HG03442 (cell line): ENCODE results near the gene TPST1.
"Not testable (repeated sequence)": the region's sequence is repeated elsewhere in the genome, so short reads cannot be mapped to it uniquely, and the experiment has no call there.

Experiments used
- ATAC-seq: cut with Tn5 transposase; IDR thresholded peaks from one replicate; pipeline ENCODE4 v1.9.1; 2021; ENCODE audit warnings: mild to moderate bottlenecking, moderate library complexity; ENCODE audit not compliant: unreplicated experiment

The TPST1 gene

DNA sequence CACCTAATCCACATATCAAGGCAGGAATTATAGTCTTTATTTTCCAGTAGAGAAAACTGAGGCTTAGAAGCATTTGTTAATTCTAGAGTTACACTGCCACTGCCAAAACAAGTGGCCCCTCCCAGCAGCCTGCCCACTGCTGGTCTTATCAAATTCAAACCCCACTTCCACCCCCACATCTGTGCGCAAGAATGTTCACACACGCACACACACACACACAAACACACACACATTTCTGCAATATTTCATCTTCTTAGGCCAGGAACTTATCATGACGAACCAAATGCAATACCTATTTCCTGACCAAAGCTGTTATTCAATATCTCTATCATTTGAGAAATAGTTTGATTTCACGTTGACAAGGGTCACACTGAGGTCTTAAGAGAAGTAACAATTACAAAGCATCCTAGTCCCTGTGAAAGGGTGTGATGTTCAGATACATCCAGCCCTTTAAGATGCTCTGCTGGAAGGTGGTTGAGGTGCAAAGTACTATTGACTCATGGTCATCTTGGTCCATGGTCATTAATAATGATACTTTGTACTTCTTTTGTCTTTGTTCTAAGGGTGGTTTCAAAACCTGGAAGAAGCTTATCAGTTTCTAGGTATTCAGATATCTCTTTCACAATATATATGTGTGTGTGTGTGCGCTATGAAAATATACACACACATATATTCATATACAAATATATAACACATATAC lies 169.2 kb downstream of the TPST1 start:
- not testable (repeated sequence) for ATAC-seq

DNA sequence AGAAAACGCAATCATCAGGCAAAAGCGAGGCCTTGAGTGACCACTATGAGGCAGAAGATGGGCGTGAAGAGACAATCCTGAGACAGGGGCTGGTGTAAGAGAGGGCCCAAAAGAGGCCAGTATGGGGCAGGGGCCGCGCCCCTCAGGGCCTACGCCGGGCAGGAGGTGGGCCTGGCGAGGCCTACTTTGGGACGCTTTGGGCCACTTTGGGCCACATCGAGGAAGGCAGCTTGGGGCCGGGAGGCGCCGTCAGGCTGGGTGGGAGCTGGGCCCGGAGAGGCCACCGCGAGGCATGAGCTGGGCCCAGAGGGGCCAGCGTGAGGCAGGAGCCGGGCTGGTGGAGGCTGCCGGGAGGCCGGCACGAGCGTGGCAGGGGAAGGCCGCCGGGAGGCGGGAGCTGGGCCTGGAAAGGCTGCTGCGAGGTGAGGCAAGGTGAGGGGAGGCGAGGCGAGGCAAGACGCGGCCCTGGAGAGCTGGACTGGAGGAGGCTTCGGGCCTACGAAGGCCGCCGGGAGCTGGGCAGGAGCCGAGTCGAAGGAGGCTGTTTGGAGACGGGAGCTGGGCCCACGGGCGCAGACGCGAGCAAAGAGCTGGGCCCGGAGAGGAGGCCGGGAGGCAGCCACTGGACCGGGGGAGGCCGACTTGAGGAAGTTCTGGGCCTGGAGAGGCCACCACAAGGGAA lies 171.3 kb downstream of the TPST1 start:
- no peak for ATAC-seq

DNA sequence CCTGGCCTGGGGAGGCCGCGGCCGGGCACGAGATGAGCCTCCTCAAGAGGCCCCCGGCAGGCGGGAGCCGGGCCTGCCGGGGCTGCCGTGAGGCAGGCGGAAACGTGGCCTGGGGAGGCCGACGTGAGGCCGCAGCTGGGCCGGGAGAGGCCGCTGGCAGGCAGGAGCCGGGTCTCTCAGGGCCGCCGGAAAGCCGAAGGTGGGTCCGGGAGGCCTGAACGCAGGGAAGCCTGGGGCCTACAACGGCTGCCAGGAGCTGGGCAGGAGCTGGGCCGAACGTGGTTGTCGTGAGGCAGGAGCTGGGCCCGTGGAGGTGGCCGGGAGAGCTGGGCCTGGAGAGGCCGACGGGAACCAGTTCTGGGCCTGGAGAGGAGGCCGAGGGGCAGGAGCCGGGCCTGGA lies 171.9 kb downstream of the TPST1 start:
- no peak for ATAC-seq

DNA sequence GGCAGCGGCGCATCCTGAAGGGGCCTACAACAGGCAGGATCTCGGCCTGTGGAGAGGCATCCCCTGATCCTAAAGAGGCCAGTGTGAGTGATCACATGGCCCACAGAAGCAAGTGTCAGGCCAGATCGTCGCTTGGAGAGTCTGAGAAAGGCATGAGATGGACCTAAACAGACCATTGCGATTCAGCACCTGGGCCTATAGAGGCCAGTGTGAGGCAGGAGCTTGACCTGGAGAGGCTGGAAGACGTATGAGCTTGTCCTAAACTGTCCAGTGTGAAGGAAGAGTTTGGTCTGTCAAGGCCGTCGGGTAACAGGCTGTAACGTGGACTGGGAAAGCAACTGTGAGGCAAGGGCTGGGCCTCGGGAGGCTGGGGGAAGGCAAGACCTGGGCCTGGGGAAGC lies 172.6 kb downstream of the TPST1 start:
- ATAC-seq = no peak

DNA sequence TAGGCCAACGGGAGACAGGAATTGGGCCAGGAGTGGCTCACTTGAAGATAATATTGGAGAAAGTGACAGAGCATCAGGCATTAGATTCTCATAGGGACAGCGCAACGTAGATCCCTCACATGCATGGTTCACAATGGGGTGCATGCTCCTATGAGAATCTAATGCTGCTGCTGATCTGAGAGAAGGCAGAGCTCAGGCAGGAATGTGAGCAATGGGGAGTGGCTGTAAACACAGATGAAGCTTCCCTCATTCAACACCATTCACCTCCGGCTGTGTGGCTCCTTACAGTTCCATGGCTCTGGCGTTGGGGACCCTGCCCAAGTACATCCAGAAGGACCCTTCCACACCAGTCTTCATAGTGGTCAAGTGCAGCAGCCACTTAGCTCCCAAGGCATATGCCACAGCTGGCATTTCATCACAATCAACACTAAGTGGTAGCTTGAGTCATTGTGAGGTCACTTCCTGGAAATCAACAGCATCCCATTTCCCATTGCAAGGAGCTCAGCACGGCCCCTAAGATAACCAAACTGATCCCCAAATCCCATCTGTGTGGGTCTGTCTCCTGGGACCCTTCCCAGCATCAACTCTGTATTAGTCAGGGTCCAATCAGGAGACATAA lies 174.5 kb downstream of the TPST1 start:
- no peak for ATAC-seq

DNA sequence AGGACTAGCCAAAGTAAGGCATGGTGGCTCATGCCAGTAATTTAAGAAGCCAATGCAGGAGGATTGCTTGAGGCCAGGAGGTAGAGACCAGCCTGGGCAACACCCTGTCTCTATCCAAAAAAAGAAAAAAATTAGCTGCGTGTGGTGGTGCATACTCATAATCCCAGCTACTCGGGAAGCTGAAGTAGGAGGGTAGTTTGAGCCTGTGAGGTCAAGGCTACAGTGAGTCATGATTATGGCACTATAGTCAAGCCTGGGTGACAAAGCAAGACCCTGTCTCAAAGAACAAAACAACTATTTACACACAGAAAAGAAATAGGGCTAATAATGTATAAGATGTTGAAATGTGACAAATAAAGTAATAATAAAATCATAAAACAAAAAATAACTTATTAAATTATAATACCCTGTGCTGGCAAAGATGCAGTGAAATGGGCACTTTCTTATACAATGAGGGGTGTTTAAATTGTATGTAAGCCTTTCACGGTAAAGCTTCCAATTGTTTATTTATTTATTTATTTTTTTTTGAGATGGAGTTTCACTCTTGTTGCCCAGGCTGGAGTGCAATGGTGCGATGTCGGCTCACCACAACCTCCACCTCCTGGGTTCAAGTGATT lies 175.2 kb downstream of the TPST1 start:
- ATAC-seq = no peak

DNA sequence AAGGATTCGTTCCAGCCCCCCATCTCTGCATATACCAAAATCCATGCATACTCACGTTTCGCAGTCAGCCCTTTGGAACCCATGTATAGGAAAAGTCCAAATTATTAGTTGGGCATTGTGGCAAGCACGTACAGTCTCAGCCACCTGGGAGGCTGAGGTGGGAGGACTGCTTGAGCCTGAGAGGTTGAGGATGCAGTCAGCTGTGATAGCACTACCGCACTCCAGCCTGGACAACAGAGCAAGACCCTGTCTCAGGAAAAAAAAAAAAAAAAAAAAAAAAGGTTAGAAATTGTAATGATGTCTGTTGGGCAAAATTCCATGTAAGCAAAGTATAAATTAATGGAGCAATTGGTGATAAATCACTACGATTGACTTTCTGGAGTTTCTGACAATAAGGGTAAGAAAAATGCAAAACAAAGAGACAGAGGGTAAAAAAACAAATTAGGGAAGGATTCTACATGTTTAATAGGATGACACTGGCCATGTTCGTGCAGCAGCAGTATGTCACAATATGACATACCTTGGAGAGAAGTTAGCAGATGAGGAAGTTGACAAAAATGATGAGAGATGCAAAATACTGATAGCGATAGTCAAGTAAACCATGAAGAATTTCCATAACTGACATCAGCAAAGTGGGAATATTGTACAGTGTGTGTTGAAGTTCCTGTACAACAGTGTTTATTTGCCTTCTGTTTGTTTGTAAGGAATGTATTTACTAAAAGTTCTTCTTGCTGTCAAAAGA lies 177.2 kb downstream of the TPST1 start:
- ATAC-seq = not testable (repeated sequence)

DNA sequence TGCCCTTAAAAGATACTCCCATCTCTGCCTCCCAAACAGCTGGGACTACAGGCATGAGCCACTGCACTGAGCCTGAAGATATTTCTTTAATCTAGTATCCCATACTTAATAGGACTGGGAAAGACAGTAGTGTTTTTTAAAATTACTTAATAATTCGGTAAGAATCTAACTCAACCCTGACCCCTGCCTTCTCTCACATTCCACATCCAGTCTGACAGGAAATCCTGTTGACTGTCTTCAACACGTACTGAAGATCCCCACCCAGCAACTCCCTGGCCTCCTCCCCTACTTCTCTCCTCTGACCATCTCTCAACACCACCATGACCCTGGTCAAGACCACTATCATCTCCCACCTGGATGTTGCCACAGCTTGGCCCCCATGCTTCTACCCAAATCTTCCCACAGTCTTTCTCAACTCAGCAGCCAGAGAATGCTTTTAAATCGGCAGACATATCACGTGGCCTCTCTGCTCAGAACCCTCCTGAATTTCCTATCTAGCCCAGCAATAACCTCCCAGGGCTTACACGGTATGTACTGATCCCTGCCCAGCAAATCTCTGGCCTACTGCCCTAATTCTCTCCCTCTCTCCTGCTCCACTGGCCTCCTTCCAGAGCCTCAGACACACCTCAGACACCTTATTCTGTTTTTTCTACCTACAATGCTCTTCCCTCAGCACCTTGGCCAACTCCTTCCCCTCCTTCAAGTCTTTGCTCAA lies 180.2 kb downstream of the TPST1 start:
- ATAC-seq = not testable (repeated sequence)

DNA sequence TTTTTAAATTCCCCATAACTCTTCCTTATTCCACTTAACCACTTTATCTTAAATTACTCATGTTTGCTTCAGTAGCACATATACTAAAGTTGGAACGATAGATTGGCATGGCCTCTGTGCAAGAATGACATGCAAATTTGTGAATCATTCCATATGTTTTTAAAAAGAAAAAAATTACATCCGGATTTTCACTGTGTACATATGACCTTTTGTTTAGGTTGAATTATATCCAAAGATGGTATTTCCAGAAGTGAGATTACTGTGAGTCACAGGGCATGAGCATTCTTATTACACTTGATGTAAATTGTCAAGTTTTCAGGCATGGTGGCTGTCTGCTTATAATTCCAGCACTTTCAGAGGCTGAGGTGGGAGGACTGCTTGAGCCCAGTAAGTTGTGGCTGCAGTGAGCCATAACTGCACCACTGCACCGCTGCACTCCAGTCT lies 190.0 kb downstream of the TPST1 start:
- not testable (repeated sequence) for ATAC-seq

DNA sequence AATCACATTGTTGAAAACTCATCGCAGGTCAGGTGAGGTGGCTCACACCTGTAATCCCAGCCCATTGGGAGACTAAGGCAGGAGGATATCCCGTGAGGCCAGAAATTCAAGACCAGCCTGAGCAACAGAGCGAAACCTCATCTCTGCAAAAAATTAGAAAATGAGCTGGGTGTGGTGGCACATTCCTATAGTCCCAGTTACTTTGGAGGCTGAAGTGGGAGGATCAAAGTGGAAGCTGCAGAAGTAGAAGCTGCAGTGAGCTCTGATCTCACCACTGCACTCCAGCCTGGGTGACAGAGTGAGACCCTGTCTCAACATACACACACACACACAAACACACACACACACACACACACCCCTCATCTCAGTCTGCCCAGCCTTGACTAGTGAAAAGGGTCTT lies 190.9 kb downstream of the TPST1 start:
- ATAC-seq = not testable (repeated sequence)

DNA sequence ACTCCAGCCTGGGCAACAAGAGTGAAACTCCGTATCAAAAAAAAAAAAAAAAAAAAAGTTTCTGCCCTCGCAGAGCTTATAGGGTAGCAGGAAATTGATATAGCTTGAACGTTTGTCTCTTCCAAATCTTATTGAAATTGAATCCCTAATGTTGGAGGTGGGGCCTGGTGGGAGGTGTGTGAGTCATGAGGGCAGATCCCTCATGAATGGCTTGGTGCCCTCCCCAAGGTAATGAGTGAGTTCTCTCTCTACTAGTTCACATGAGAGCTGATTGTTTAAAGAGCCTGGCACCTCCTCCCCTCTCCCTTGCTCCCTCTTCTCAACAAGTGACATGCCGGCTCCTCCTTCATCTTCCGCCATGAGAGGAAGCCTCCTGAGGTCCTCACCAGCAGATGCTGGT lies 193.7 kb downstream of the TPST1 start:
- ATAC-seq = not testable (repeated sequence)

DNA sequence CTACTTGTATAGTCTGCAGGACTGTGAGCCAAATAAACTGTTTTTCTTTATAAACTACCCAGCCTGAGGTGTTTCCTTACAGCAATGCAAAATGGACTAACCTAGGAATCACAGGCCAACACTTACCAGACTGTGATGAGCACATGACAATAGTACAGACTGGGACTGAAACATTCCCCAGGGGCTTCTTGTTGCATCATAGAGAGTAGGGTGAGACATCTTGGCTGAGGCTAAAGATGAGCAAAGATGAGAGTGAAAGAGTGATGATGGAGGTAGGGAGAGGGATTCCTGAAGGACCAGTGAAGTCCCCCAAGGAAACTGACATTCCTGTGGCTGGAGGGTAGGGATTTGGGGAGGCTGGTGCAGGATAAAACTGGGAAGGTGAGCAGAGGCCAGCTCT lies 194.4 kb downstream of the TPST1 start:
- ATAC-seq = no peak

DNA sequence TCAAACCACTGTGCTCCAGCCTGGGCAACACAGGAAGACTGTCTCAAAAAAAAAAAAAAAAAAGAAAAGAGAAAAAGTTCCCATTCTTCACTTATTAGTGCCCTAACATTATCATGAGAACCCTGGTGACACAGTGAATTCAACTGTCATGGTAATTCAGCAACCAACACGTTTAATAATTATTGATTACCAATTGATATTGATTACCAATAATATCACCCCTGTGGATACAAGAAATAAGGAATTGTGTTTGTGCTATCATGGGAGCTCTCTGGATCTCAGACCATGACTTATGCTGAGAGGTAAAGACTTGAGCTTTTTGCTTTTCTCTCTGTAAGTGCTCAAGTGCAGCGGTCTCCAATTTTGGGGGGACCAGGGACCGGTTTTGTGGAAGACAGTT lies 195.3 kb downstream of the TPST1 start:
- ATAC-seq = no peak

DNA sequence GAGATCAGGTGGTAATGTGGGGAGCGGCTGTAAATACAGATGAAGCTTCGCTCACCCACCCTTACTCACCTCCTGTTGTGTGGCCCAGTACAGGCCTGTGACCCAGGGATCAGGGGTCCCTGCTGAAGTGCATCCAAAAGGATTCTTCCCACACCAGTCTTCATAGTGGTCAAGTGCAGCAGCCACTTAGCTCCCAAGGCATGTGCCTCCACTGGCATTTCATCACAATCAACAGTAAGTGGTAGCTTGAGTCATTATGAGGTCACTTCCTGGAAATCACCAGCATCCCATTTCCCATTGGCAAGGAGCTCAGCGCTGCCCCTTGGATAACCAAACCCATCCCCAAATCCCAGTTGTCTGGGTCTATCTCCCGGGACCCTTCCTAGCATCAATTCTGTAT lies 196.0 kb downstream of the TPST1 start:
- not testable (repeated sequence) for ATAC-seq

DNA sequence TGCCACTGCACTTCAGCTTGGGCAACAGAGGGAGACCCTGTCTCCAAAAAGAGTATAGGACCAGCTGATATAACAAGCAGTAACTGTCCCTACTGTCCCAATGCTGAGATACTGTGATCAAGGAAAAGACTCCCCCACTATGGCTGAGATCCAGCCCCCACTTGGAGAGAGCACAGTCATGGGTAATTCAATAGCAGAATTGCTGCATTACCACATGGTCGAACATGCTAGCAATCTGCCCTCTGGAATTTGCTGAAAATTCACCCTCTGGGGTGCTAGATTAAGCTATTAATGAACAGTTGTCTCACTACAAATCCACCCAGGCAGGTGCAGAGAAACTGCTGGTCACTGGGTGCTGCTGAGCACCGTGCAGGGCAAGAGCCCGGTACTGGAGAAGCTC lies 196.8 kb downstream of the TPST1 start:
- ATAC-seq = not testable (repeated sequence)

DNA sequence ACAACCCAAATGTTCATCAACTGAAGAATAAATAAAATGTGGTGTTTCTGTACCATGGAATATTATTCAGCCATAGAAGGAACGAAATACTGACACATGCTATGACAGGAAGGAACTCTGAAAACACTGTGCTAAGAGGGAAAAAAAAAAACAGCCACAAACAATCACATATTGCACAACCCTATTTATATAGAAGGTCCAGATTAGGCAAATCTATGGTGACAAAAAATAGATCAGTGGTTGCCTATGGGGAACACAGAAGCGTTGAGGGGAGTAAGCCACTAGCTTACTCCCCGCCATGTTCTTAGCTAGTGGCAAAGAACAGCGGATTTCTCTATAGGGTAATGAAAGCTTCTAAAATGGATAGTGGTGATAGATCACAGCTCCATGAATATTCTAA lies 198.4 kb downstream of the TPST1 start:
- no peak for ATAC-seq

DNA sequence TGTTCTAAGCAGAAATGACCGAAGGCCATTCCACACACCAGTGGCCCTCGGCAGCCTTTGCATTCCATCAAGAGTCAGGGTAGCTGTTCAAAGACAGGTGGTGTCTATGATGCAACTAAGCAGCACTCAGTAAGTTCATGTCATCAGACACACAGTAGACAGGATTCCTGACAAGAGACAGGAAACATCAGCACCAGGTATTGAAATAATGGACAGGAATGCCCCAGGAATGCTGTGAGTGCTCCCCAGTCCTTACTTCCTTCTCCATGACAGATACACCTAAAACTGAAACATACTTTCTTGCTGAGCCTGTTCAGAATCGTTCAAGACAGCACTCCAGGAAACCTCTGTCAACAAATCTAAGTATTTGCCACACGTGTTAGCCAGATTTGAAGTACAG lies 204.4 kb downstream of the TPST1 start:
- no peak for ATAC-seq
